Measurements from ENCODE around the gene AKAP6. TPM values are rescaled to one million over a fixed set of nuclear protein-coding genes. Genes with fewer than 3 reads are reported as not detected.

Gene AKAP6
- total and polyA plus RNA-seq, 10 of the 15 experiments (the other 5 are each of a cell fraction or from before 2014, with no cell fraction given), result 0.35 to 5.9 (median 2.2) TPM

GRCh38 chr14:32396885-32397284 is 67.8 kb downstream of the AKAP6 start (continued):
- TF ChIP-seq ZBTB40 (IDR thresholded peaks at IDR 0.05; ENCODE audit: borderline replicate concordance), result no peak
- TF ChIP-seq NBN (IDR thresholded peaks at IDR 0.05), result no peak
- TF ChIP-seq ZBTB4 (CRISPR knock-in tag; IDR thresholded peaks at IDR 0.05), result no peak
- TF ChIP-seq ESRRA (IDR thresholded peaks at IDR 0.05; ENCODE audit: low read length), result no peak
- no peak for TF ChIP-seq CREM (IDR thresholded peaks at IDR 0.05; ENCODE audit: low read depth)
- no peak for TF ChIP-seq SIN3A (IDR thresholded peaks at IDR 0.05; ENCODE audit: low read depth, low read length)
